HFF-Myc (cell line): ENCODE data around the gene NPHP4.

ENCODE experiments used
- DNase-seq: peaks from one replicate; pipeline ENCODE4 v3.0.0-alpha.2; 2011; ENCODE audit warnings: low read depth; ENCODE audit errors: extremely low read depth
- H3K4me3 ChIP-seq: replicated peaks from 2 replicates; pipeline ENCODE4 v1.5.1; 2011; ENCODE audit warnings: low read depth, mild to moderate bottlenecking, control low read depth, low read length
- CTCF ChIP-seq: IDR thresholded peaks from 2 replicates; pipeline ENCODE4 v1.5.1; 2012; ENCODE audit warnings: mild to moderate bottlenecking, low read depth, low read length, control low read depth; ENCODE audit errors: missing control alignments

NPHP4 gene

GRCh38 chr1:5982868-5983267, 9.4 kb downstream of the NPHP4 start:
- TF ChIP-seq CTCF, result no peak
- no peak for DNase-seq
- no peak overlapping the region for H3K4me3 ChIP-seq

GRCh38 chr1:5982276-5982675, 9.9 kb downstream of the NPHP4 start:
- no peak for DNase-seq
- no peak for TF ChIP-seq CTCF
- no peak overlapping the region for H3K4me3 ChIP-seq

- DNase-seq, result no peak
- TF ChIP-seq CTCF, result no peak
- no peak overlapping the region for H3K4me3 ChIP-seq
Measured at GRCh38 chr1:5981009-5981380, 11.2 kb downstream of the NPHP4 start.

- no peak for DNase-seq
- H3K4me3 ChIP-seq, result no peak overlapping the region
- peak; percentile 10 for TF ChIP-seq CTCF
Measured at GRCh38 chr1:5980314-5981008, 11.8 kb downstream of the NPHP4 start.

GRCh38 chr1:5979536-5980313, 12.5 kb downstream of the NPHP4 start:
- TF ChIP-seq CTCF, result no peak
- no peak overlapping the region for H3K4me3 ChIP-seq
- DNase-seq, result no peak

GRCh38 chr1:5978452-5978851, 13.8 kb downstream of the NPHP4 start:
- no peak for DNase-seq
- TF ChIP-seq CTCF, result no peak
- no peak overlapping the region for H3K4me3 ChIP-seq
